Thoracic aorta (tissue), 2 donors: Measurements from ENCODE around the gene PIK3C2G. TPM values are rescaled to one million over a fixed set of nuclear protein-coding genes. Genes with fewer than 3 reads are reported as not detected.

ENCODE experiments used
- ATAC-seq: fragments of 150-250 bp; one replicate; pipeline ENCODE4 v1.8.0; 2017; ENCODE audit warnings: low read depth; ENCODE audit not compliant: insufficient number of reproducible peaks, low FRiP score
- DNase-seq: peaks from one replicate; pipeline ENCODE4 v3.0.0-alpha.2; 2020; ENCODE audit warnings: low spot score
- H3K27ac ChIP-seq, 2 donors: fragments of 200-600 bp; sonication (generic); 1 replicate in 1 of 2; 2 replicates in 1 of 2; pipeline ENCODE4 v1.5.1; 2016; ENCODE audit warnings: mild to moderate bottlenecking in 2 of 2, moderate library complexity in 2 of 2
- H3K27me3 ChIP-seq: fragments of 200-600 bp; sonication (generic); replicated peaks from 2 replicates; pipeline ENCODE4 v1.6.0; 2016; ENCODE audit warnings: mild to moderate bottlenecking; ENCODE audit not compliant: insufficient read depth
- H3K36me3 ChIP-seq: fragments of 200-600 bp; sonication (generic); one replicate; pipeline ENCODE4 v1.5.1; 2016
- H3K4me1 ChIP-seq, 2 donors: fragments of 200-600 bp; sonication (generic); 1 replicate in 1 of 2; 2 replicates in 1 of 2; pipeline versions ENCODE4 v1.5.1 to v1.6.0; 2016; ENCODE audit warnings: low read depth in 2 of 2, mild to moderate bottlenecking in 1 of 2; ENCODE audit not compliant: control insufficient read depth in 1 of 2
- H3K4me3 ChIP-seq: fragments of 200-600 bp; sonication (generic); 2 replicates; pipeline ENCODE4 v1.5.1; 2016; ENCODE audit warnings: mild to moderate bottlenecking
- H3K9me3 ChIP-seq: fragments of 200-600 bp; sonication (generic); 2 replicates; pipeline ENCODE4 v1.5.1; 2016
- total RNA-seq, 2 donors: library from RNA; depleted of rRNA; stranded (reverse); fragments of >200 nt; gene quantifications; one replicate each; pipeline versions ENCODE4 v1.1.0 to v1.2.3, GENCODE V29; 2016
- TF ChIP-seq, protein P1 (sequence below): fragments of 200-600 bp; sonication (generic); IDR thresholded peaks from one replicate; pipeline ENCODE4 v1.5.1; 2019; ENCODE audit warnings: antibody characterized with exemption

Gene PIK3C2G
- total RNA-seq, 2 donors from 2014 or later: not detected

- TF ChIP-seq, protein P1, sequence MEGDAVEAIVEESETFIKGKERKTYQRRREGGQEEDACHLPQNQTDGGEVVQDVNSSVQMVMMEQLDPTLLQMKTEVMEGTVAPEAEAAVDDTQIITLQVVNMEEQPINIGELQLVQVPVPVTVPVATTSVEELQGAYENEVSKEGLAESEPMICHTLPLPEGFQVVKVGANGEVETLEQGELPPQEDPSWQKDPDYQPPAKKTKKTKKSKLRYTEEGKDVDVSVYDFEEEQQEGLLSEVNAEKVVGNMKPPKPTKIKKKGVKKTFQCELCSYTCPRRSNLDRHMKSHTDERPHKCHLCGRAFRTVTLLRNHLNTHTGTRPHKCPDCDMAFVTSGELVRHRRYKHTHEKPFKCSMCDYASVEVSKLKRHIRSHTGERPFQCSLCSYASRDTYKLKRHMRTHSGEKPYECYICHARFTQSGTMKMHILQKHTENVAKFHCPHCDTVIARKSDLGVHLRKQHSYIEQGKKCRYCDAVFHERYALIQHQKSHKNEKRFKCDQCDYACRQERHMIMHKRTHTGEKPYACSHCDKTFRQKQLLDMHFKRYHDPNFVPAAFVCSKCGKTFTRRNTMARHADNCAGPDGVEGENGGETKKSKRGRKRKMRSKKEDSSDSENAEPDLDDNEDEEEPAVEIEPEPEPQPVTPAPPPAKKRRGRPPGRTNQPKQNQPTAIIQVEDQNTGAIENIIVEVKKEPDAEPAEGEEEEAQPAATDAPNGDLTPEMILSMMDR: no peak
- DNase-seq (no peak), ATAC-seq (no peak)
- Histone ChIP-seq H3K36me3 (no peaks in the 10 kb centered on the region), H3K9me3 (no peaks in the 10 kb centered on the region), H3K27me3 (no peaks in the 10 kb centered on the region), H3K27ac (no peak overlapping the region), H3K4me3 (no peak overlapping the region), H3K4me1 (peaks cover 0 to 11% of the 10 kb centered on the region in 2 donors)
These were observed 211.5 kb downstream of the PIK3C2G start for GRCh38 chr12:18472806-18473205.

- ATAC-seq: no peak
- no peak for DNase-seq
- TF ChIP-seq, protein P1: no peak
- Histone ChIP-seq H3K27ac (no peak overlapping the region), H3K4me1 (peaks cover 0 to 11% of the 10 kb centered on the region in 2 donors), H3K4me3 (no peak overlapping the region), H3K36me3 (no peaks in the 10 kb centered on the region), H3K9me3 (no peaks in the 10 kb centered on the region), H3K27me3 (no peaks in the 10 kb centered on the region)
These were observed 215.5 kb downstream of the PIK3C2G start for GRCh38 chr12:18476861-18477260.

GRCh38 chr12:18479256-18479655 is 217.9 kb downstream of the PIK3C2G start:
- Histone ChIP-seq H3K4me3 (no peak overlapping the region), H3K36me3 (no peaks in the 10 kb centered on the region), H3K27ac (no peak overlapping the region), H3K9me3 (no peaks in the 10 kb centered on the region), H3K4me1 (peaks cover 0 to 21% of the 10 kb centered on the region in 2 donors), H3K27me3 (no peaks in the 10 kb centered on the region)
- TF ChIP-seq, protein P1: no peak
- no peak for DNase-seq
- no peak for ATAC-seq

GRCh38 chr12:18482601-18483120 is 221.3 kb downstream of the PIK3C2G start:
- Histone ChIP-seq H3K4me3 (no peak overlapping the region), H3K36me3 (no peaks in the 10 kb centered on the region), H3K27ac (no peak overlapping the region), H3K4me1 (peaks cover 0 to 10% of the 10 kb centered on the region in 2 donors), H3K9me3 (no peaks in the 10 kb centered on the region), H3K27me3 (no peaks in the 10 kb centered on the region)
- TF ChIP-seq, protein P1: no peak
- ATAC-seq: no peak
- no peak for DNase-seq

DNA sequence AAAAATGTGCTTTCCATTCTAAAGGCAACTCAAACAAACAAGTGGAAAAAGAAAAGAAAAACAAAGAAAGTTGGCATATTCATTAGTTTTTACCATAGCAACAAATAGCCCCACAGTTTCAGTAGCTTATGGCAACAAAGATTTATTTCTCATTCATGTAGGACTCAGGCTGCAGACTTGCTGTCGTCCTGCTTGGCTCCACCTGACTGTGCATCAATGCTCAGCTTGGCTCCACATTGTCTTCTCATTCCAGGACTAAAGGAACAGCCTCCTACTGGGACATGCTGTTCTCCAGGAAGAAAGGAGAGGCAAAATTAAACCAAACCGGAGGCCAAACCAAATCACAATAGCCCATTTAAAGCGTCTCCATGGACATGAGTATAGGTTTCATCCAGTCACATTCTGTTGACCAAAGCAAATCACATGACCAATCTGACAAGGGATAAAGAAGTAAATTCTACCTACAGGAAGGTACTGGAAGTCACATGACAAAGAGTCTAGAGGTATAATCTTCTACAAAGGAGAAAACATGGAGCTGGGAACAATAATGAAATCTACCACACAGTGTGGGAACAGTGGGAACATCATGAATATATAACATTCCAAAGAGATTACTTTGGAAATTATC is 222.5 kb downstream of the PIK3C2G start:
- ATAC-seq (no peak), DNase-seq (no peak)
- TF ChIP-seq, protein P1: no peak
- H3K9me3 ChIP-seq: no peaks in the 10 kb centered on the region
- H3K36me3 ChIP-seq: no peaks in the 10 kb centered on the region
- no peaks in the 10 kb centered on the region for H3K27me3 ChIP-seq
- H3K4me3 ChIP-seq: no peak overlapping the region
- H3K27ac ChIP-seq: no peak overlapping the region
- peaks cover 0 to 10% of the 10 kb centered on the region in 2 donors for H3K4me1 ChIP-seq
